Stimulated activated CD4-positive, alpha-beta T cell treated with anti-CD3 and anti-CD28 coated beads, Interleukin-4, amount 100 ng/mL, for 24 hours (primary cell): Measurements from ENCODE around the gene NDRG4.
A peak's percentile ranks its signal among the peaks of the same experiment; 100 is the strongest.
"Not testable (repeated sequence)": the region's sequence is repeated elsewhere in the genome, so short reads cannot be mapped to it uniquely, and the experiment has no call there.

Experiments used
- DNase-seq: peaks from one replicate; pipeline ENCODE4 v3.0.0-alpha.2; 2020

NDRG4 gene

DNA sequence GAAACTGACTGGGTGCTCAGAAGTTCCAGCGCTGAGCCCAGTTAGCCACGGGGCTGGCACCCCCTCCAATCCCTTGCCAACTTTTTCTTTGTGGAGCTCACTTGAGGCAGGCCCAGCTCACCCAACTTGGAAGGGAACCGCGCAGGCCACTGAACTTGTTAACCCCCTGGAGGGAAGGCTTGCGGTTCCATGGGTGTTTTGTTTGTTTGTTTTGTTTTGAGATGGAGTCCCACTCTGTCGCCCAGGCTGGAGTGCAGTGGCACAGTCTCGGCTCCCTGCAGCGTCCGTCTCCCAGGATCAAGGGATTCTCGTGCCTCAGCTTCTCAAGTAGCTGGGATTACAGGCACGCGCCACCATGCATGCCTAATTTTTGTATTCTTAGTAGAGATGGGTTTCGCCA, 34.1 kb upstream of the NDRG4 start:
- DNase-seq = no peak

DNA sequence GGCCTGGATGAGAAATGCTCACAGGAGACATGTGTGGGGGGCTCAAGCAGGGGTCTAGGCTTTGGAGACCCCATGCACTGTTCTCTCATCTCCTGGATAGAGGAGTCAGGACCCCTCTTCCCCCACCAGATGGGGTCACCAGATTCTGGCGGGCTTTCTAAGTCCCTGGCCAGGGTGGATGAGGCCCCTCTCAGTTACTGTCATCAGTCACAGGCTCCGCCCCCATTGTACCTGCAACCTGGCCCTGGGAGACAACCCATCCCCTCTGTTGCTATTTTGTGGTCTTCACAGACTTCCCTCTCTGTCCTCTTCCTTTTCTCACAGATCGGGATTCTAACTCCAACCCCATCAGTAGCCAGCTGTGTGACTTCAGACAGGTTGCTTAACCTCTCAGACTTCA, 33.5 kb upstream of the NDRG4 start:
- no peak for DNase-seq

DNA sequence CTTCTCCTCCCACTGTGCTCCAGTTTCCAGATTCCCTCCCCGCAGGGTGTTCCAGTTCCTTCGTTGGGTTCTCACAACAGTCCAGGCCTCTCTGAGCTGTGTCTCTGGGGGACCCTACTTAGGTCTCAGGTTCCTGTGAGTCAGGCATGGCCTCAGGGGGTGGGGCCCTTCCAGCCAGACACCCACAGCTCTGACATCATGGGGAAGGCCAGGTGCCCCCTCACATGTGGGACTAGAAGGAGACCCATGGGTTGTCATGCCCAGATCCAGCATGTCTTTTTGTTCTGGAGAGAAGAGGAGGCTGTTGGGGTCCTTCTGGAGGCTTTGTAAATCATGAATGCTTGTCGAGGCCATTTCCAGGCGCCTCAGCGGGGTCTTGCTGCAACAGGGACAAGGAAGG, 32.0 kb upstream of the NDRG4 start:
- no peak for DNase-seq

DNA sequence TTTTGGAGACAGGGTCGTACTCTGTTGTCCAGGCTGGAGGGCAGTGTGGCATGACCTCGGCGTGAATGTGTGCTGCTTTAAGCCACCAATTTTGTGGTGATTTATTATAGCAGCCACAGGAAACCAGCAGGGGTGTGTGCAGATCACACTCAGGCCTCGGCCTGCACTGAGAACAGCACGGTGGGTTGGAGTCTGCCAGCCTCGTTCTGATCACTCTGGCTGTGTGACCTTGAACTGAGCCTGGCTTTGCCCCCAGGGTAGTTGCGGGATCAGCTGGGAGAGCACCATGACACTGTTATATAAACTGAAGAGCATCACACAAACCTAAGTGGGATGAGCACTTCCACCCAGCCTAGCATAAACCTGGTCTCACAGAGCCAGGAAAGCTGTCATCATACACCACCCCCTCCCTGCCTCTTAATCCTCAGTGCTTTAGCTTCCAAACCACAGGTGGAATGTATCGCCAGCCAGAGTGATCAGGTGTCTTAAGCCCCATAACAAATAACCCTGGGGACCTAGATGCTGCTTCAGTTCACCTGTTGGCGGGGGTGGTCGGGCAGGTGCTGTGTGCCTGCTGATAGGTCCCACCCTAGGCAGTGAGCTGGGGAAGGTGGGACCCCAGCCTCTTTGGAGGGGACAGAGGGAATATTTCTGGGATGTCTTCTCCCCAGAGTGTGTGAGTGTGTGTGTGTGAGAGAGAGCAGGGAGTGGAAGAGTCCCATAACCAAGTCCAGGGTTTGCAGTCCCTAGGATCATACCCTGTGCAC, 28.6 kb upstream of the NDRG4 start:
- no peak for DNase-seq

DNA sequence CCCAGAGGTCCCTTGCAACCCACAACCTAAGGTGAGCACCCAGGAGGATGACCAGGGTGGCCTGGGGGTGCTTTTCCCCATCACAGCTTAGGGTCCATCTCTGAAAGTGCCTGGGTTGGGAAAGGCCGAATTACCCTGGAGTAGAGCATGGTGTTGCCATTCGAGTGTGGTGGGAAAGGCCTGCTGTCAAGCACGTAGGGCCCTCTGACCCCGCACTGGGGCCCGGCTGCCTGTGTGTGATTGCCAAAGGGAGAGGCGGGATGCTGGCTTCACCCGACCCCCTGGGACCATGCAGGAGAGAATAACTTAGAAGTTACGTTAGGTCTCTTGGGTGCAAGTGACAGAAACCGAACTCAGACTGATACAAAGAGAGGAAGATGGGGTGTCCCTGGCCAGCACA, 27.7 kb upstream of the NDRG4 start:
- no peak for DNase-seq

DNA sequence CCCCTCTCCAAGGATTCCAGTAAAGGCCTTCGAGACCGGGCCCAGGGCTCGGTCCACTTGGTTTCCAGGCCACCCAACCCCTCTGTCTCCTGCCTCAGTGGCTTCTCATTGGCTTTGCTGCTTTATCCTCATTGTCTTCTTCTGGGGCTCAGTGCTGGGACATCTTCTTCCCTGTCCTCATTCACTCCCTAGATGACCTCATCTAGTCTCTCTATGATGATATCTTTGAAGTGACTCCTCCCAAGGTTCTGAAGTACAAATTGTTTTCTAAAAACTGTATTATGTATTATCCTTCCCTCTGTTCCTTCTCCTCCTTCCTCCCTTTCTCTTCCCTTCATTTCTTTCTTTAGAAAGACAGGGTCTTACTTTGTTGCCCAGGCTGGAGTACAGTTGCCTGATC, 27.1 kb upstream of the NDRG4 start:
- no peak for DNase-seq

DNA sequence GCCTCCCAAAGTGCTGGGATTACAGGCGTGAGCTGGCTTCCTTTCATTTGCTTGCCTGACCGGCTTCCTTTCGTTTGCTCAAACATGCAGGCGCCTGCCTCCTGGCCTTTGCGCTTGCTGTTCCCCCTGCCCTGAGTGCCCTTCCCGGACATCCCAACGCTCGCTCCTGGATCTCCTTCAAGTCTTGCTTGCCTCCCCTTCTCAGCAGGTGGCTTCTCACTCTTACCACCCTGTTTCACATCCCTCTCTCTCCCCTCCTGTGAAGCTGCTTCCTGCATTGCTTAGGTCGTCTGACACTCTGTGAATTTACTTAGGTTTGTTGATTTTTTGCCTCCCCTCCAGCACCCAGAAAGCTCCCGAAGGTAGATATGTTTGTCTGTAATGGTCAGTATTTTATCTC, 25.6 kb upstream of the NDRG4 start:
- DNase-seq = no peak

DNA sequence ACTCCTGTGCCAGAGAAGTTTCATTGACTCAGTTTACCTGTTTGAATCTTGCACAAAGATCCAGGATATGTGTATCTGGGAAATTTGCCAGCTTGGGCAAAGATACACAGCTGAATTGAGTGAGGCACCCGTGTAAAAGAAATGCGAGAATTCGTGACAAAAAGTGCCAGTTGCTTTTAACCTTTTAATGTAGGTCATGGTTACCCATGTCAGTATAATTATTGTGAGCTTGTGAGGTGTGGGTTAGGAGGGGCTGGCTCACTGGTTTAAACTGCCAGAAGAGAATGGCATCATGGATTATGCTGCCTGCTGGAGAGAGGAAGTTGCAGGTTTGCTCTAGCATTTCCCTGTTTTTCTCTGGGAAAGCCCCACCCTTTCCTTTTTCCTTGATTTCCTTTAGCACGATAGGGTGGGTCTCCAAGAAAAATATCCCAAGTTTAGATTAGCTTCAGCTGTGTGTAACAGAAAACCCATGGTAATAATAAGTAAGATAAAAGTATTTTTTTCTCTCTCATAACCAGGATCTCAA, 24.8 kb upstream of the NDRG4 start:
- no peak for DNase-seq

DNA sequence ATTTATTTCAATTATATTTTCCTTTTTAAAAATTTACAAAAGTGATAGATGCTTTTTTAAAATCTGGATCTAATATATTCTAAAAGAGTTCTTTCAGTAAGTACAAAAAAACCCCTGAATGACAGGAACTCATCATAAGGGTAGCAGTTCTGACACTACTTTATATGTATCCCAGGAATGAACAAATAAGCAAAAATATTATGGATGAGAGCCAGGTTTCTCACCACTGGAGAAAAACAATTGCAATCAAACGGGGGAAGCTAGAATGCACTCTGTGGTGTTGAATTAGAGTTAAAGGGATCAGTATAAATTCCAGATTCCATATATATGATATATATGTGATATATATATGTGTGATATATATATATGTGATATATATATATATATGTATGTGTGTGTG, 23.2 kb upstream of the NDRG4 start:
- no peak for DNase-seq

DNA sequence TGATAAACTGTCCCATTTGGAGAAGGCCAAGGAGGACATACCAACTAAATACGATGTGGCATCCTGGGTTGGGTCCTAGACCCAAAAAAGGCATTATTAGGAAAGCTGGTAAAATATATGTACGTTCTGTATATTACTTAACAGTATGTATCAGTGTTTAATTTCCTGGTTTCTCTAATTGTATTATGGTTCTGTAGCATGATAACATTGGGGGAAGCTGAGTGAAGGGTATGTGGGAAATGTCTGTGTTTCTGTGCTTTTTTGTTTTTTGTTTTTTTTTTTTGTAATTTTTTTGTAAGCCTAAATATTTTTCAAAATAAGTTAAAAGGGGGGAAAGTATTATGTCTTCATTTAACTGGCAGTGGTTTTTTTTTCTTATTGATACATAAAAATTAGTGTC, 21.5 kb upstream of the NDRG4 start:
- DNase-seq = no peak

DNA sequence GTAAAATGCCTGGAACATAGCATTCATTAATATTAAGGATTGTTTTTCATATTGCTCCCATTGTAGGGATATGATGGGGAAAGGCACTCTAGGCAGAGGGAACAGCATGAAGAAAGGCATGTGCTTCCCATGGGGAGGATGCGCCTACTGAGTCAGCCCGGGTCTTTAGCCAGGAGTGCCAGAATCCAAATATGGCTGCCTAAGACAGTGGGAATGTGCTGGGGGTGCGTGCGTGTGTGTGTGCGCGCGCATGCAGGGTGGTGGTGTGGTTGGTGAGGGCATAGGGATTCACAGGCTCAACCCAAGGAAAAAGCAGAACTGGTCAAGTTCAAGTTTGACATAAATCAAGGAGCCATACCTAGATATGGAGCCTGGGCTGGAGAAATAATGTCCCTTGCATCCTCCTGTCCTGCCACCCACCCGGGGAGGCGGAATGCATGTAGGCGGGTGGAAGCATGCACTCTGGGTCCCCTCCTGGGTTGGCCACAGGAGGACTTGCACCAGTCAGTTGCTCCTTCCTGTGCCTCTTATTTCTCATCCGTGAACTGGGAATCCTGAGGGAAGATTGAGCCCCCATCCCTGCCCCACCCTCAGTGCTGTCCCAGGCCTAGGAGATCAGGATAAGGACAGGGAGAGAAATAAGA, 18.6 kb upstream of the NDRG4 start:
- no peak for DNase-seq

DNA sequence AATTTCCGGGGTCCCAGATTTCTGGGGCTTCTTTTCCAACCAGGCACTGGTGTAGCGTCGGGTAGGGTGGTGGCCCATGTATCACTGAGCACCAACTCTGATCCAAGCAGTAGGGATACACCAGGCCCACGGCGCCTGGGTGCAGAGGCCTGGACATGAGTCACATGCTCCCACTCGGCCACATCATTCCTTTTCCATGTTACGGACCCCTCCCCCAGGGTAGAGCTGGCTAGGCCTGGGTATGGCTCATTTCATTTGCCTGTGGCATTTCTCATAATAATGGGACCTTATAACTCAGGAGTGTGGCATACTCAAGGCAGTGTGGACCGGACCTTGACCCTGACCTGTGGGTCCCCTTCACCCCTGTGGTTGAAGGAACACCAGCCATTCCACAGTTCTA, 18.0 kb upstream of the NDRG4 start:
- DNase-seq = no peak

DNA sequence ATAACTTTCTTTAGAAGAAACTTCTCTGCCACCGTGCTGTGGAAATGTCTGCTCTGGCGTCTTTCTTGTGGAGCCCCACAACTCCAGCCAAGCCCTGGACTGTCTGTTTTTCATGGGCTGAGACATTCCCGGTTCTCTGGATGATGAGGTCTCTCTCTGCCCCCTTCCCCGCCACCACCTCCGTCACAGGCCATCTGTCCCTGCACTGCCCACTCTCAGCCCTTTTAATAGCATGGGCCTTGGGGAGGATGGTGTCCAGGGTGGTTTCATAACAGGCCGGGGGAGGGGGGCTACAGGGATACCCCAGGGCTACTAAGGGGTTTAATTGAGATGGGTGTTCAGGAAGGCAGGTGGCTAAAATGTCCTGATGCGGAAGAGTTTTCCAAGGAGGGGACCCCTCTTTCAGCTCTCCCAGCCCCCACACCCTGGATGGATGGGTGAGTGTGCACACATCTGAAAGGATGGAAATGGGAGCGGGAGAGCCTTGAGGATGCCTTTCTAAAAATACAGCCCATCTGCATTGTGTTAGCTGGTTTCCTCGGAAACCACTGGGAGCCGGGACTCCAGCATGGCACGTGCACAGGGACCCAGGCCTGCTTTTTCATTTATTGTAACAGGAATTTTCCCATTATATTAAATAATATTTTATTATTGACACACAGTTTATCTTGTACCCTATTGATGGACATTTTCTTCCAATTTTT, 14.6 kb upstream of the NDRG4 start:
- DNase-seq = no peak

DNA sequence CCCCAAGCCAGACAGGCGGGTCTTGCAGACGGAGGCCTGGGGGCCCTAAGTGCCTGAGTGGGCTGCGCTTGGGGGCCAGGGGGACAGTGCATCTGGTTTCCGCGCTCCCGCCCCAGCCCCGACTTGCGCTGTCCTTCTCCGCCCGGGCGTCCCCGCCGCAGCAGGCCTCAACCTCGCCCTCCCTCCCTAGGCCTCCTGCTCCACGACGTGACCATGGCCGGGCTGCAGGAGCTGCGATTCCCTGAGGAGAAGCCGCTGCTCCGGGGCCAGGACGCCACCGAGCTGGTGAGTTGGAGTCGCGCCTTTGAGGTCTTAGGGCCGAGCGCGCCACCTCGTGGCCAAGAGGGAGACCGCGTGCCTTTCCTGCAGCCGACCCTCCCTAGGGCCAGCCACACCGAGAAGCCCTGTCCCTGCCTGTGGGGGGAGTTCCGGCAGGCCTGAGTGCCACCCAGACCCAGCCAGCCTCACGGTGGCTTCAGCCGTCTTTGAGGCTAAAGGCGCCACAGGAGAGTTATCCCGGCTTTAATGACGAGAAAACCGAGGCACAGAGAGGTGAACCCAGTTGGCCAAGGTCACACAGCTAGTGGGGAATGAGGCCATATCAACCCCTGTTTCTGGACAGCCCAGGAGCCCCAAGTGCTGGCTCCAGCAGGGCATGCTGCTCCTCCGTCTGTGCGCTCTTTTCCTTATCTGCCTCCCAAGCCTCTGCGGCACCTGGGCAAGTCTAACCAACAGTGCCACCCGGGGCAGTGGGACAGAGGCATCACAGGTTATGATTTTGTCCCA, 12.2 kb upstream of the NDRG4 start:
- peak; percentile 69 for DNase-seq

DNA sequence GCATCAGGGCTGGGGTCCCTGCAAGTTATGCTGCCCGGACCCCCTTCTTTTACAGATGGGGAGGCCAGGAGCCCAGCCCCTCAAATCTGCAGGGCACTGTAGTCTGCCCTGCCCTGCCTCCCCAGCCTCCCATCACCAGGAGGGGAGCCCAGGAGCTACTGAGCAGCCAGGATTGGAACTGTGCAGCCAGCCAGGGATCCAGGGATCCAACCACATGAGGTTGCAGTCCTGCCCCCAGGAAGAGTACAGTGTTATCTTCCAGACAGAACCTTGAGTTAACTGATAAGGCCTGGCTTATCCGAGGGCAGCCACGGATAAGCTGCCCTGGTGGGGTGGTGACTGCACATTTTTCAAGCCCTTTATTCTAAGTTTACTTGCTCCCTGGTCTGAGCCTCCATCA, 11.4 kb upstream of the NDRG4 start:
- no peak for DNase-seq

DNA sequence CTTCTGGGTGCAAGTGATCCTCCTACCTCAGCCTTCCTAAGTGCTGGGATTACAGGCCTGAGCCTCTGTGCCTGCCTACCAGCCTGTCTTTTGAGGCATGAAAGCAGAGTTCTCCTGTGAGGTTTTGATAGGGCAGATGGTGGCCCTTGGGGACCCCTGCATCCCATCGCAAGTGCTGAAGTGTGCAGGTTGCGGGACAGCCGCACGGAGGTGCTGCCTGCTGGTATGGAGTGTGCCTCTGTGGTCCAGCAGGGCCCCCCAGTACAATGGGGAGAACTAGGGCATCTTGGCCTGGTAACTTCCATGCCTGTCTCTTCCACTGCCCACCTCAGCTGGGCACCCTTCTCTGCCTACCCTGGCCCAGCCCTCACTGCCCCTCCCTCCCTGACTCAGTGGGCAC, 9.9 kb upstream of the NDRG4 start:
- no peak for DNase-seq

DNA sequence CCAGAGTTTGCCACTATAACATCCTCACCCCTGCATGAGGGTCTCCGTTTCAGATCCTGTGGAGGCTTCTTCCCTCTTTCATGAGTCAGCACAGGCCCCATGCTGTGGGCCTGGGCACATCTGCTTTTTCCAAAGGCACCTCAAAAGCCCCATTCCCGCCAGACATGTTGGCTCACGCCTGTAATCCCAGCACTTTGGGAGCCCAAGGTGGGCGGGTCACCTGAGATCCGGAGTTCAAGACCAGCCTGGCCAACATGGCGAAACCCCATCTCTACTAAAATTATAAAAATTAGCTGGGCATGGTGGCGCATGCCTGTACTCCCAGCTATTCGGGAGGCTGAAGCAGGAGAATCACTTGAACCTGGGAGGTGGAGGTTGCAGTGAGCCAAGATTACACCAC, 9.4 kb upstream of the NDRG4 start:
- not testable (repeated sequence) for DNase-seq

DNA sequence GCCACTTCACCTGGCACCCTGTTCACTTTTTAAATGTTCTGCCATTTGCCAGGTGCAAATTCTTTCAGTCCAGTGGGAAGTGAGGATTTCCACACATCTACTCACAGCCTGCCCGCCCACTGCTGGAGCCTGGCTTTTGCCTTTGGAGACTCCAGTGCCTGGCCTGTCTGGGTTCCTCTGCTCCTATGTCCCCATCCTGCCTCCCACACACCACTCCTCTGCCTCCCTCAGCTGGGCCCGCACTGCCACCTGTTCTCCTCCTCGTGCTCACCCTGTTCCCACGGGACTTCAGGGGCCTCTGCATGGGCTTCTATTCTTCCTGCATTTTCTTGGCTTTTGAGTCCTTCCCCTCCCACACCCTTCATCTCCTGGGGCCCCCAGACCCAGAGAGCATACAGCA, 7.9 kb upstream of the NDRG4 start:
- DNase-seq = no peak

DNA sequence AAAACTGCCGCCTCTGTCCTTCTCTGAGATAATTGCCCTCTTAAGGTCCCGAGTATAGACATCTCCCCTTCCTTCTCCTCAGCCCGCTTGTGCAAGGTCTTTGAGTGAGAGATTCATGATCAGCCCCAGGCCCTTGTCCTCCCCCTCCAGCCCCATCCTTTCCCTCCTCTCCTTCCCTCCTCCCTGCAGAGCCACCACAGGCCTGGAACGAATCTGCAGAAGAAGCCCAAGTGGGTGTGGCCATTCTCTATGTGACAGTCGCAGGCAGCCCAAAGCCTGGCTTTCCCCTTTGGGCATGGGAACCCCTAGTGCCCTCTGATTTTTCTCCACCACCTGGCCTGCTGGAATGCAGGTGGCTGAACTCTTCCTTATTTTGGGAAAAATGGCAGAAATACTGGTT, 7.2 kb upstream of the NDRG4 start:
- no peak for DNase-seq

DNA sequence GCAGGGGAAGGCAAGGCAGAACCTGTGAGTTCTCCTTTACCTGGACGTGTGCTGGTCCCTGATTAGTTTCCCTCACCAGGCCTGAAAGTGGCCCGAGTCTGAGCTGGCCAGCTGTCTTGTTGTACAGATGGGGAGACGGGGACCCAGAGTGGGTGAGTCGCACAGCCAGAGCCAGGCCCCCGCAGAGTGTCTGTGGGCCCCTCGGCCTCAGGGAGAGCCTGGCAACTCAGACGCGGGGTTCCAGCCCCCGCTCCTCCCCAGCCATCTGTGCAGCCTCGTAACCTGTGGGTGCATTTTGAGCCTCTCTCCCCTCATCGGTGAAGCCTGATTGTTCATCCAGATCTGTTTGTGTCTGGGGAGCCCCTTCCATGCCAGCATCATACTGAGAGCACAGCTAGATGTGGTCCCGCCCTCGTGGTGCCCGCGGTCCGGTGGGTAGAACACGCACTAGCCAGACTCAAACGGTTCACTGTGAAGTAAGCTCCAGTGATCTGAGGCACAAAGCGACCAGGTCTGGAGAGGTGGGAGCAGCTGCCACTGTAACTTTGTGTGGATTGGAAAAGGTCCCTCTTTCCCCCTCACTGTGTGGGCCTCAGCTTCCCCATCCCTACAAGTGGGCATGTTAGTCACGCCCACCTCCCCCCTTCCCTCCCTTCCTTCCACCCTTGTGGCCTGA, 6.0 kb upstream of the NDRG4 start:
- DNase-seq = no peak

DNA sequence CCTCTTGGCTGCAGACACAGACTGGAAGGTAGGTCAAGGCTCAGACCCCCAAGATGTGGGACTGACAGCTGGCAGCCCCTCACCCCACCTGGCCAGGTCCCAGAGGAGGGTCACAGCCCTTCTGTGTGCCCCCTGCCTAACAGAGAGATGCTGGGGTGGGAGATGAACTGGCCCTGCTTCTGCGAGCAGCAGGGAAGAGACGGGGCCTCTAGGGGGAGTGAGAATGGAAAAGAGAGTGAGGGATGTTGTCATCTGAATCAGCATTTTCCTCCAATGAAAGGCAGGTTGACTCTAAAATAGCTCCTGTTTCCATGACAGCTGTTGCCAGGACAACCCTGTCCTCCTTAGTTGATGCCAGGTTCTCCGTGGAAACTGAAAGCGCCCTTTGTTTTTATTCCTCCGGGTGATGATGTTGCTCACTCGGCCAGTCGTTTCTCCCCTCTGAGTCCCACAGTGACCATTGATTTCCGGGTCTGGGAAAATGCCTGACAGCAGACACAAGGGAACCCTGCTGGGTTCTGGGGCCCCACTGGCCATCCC, 4.9 kb upstream of the NDRG4 start:
- DNase-seq = peak; percentile 73
